Activated B cell treated with CpG ODN at 0.5 μM for 24 hours (primary cell): ENCODE results near the gene ZIC3. TPM values are rescaled to one million over a fixed set of nuclear protein-coding genes. Genes with fewer than 3 reads are reported as not detected.

ENCODE experiments used
- ATAC-seq: fragments of 200-7000 bp; cut with Tn5 transposase; one replicate; pipeline ENCODE4 v1.10.0; 2021; ENCODE audit warnings: low read depth, mild to moderate bottlenecking, moderate library complexity
- CTCF ChIA-PET: fragments of 350-600 bp; sonication (Branson Sonifier 250); formaldehyde crosslinking; loops from one replicate; lab custom pipeline; 2021; ENCODE audit warnings: antibody characterized with exemption; lab: Charles Lee
- POLR2A ChIA-PET: fragments of 350-600 bp; sonication (Branson Sonifier 250); formaldehyde crosslinking; loops from one replicate; lab custom pipeline; 2021; ENCODE audit warnings: antibody characterized with exemption; lab: Charles Lee
- DNase-seq: peaks from one replicate; pipeline ENCODE4 v3.0.0; 2022
- H3K27ac Mint-ChIP-seq: one replicate; pipeline ENCODE4 v1.8.0; 2020; ENCODE audit warnings: mixed read lengths
- H3K27me3 Mint-ChIP-seq: one replicate; pipeline ENCODE4 v1.8.0; 2021; ENCODE audit warnings: mixed read lengths
- H3K36me3 Mint-ChIP-seq: one replicate; pipeline ENCODE4 v1.8.0; 2021; ENCODE audit warnings: low read depth, mixed read lengths
- H3K4me1 Mint-ChIP-seq: one replicate; pipeline ENCODE4 v1.8.0; 2021; ENCODE audit warnings: mixed read lengths
- H3K4me3 Mint-ChIP-seq: one replicate; pipeline ENCODE4 v1.8.0; 2020; ENCODE audit warnings: mild to moderate bottlenecking, mixed read lengths
- H3K9me3 Mint-ChIP-seq: one replicate; pipeline ENCODE4 v1.8.0; 2020; ENCODE audit warnings: mixed read lengths
- intact Hi-C: fragments of 100-400 bp; cut with micrococcal nuclease; formaldehyde crosslinking; loops from one replicate; pipeline ENCODE4 v1.15.1; 2024
- total RNA-seq: library from RNA; stranded (reverse); gene quantifications from 2 replicates; pipeline ENCODE4 v1.2.3, GENCODE V29; 2022
- TF ChIP-seq, protein P1 (sequence below): fragments of 200-600 bp; IDR thresholded peaks from one replicate; pipeline ENCODE4 v1.8.0; 2022; ENCODE audit warnings: antibody characterized with exemption, mild to moderate bottlenecking

Gene ZIC3
- total RNA-seq, 1 donor from 2014 or later = not detected

DNA sequence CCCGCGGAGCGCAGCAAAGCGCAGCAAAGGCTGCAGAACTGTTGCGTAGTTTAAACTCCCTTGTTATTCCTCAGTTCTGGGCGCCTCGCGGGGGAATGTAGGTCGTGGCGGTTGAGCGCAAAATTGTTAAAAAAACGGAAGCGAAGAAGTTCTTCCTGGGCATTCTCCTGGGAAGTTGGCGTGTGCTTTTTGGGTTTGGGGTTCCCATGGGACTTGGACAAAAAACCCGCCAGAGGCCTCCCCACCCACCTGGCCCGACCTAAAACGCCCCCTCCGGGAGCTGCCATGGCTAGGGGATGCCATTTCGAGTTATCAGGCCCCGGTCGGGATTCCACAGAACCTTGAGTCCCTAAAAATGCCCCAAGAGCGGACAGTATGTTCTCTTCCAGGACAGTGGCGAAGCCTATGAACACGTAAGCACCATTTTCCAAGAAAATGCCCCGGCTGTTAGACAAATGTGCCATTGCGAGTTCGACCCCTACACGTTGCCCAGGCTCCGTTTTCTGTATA is 8.9 kb downstream of the ZIC3 start:
- ChIA-PET POLR2A (no interaction called here), CTCF (no interaction called here)
- intact Hi-C loops = no loop called here
- no peak for DNase-seq
- TF ChIP-seq, protein P1, sequence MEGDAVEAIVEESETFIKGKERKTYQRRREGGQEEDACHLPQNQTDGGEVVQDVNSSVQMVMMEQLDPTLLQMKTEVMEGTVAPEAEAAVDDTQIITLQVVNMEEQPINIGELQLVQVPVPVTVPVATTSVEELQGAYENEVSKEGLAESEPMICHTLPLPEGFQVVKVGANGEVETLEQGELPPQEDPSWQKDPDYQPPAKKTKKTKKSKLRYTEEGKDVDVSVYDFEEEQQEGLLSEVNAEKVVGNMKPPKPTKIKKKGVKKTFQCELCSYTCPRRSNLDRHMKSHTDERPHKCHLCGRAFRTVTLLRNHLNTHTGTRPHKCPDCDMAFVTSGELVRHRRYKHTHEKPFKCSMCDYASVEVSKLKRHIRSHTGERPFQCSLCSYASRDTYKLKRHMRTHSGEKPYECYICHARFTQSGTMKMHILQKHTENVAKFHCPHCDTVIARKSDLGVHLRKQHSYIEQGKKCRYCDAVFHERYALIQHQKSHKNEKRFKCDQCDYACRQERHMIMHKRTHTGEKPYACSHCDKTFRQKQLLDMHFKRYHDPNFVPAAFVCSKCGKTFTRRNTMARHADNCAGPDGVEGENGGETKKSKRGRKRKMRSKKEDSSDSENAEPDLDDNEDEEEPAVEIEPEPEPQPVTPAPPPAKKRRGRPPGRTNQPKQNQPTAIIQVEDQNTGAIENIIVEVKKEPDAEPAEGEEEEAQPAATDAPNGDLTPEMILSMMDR = no peak
- H3K4me3 Mint-ChIP-seq = no peak overlapping the region
- H3K9me3 Mint-ChIP-seq = no peaks in the 10 kb centered on the region
- no peak overlapping the region for H3K27ac Mint-ChIP-seq
- H3K27me3 Mint-ChIP-seq = peaks cover 27% of the 10 kb centered on the region
- H3K4me1 Mint-ChIP-seq = no peaks in the 10 kb centered on the region
- ATAC-seq = no peak
- H3K36me3 Mint-ChIP-seq = no peaks in the 10 kb centered on the region

DNA sequence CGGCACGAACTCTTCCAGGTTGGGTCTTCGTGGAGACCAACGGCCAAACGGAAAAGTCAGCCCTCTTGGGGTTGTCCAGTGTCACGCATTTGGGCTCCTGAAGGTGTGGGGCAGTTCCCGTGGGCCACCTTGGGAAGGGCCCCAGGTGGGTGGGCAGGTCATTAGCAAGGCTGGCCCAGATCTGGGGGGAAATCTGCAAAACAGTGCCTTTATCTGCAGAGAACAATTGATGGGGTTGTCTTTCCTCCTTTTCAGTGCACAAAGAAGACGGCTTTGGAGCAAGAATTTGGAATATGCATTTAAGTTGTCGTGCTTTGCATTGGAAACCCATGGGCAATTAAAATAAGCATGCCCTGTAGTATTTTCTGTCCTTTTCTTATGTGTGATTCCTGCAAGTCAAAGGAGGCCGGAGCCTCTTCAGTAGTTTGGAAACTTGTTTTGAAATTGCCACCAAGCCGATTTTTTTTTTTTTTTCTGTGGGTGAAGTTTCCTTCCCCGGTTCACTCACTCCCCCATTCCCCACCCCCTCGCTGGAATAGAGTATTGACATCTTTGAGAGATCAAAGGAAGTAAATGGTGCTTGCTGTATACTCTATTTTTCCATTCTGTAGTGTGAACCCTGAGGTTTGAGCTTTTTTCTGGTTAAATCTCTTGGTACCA is 9.8 kb downstream of the ZIC3 start:
- CTCF ChIA-PET = no interaction called here
- TF ChIP-seq, protein P1 = no peak
- no peak overlapping the region for H3K27ac Mint-ChIP-seq
- peaks cover 22% of the 10 kb centered on the region for H3K27me3 Mint-ChIP-seq
- H3K9me3 Mint-ChIP-seq = no peaks in the 10 kb centered on the region
- no peaks in the 10 kb centered on the region for H3K36me3 Mint-ChIP-seq
- no peaks in the 10 kb centered on the region for H3K4me1 Mint-ChIP-seq
- intact Hi-C loops = no loop called here
- DNase-seq (no peak), ATAC-seq (no peak)
- POLR2A ChIA-PET = no interaction called here
- no peak overlapping the region for H3K4me3 Mint-ChIP-seq

DNA sequence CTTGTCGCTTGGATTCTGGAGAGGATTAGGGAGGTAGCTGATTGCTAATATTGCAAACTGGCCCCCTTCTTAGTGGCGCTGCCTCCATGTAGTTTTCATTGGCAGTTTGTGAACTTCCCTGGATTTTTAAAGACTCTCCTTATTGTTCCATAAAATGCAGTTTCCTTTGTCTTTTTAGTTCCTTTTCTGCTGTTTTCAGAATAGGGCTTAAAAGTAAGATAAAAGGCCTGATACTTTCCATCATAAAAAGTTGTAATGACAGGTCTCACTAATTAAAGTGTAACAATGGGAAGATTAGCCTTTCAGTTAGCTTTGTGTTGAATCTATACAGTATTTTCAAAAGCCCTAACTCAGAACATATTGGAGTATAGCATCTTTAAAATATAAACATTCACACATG is 21.2 kb downstream of the ZIC3 start:
- intact Hi-C loops = no loop called here
- H3K9me3 Mint-ChIP-seq = no peaks in the 10 kb centered on the region
- no peaks in the 10 kb centered on the region for H3K4me1 Mint-ChIP-seq
- peaks cover 4% of the 10 kb centered on the region for H3K27me3 Mint-ChIP-seq
- DNase-seq (no peak), ATAC-seq (no peak)
- no peak overlapping the region for H3K4me3 Mint-ChIP-seq
- TF ChIP-seq, protein P1 = no peak
- no peaks in the 10 kb centered on the region for H3K36me3 Mint-ChIP-seq
- ChIA-PET CTCF (no interaction called here), POLR2A (no interaction called here)
- H3K27ac Mint-ChIP-seq = no peak overlapping the region

DNA sequence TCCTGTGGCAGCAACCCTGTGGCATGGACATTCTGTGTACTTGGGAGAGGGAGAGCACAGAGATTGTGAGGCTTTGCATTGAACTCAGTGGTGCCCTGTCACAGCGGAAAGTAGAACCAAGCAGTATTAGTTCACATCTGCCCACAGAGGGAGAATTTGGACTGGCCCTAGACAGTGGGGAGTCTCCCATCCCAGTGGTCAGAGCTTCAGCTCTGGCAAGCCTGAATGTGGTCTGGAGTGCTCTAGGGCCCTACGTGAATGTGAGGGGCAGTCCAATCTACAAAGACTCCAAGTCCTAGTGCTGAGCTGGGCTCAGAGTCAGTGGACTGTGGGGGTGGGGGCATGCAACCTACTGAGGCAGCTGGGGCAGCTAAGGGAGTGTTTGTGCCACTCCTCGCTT is 34.8 kb downstream of the ZIC3 start:
- DNase-seq = no peak
- Mint-ChIP-seq H3K4me1 (no peaks in the 10 kb centered on the region), H3K27ac (no peak overlapping the region), H3K27me3 (no peaks in the 10 kb centered on the region), H3K9me3 (no peaks in the 10 kb centered on the region), H3K4me3 (no peak overlapping the region), H3K36me3 (no peaks in the 10 kb centered on the region)
- no peak for ATAC-seq
- intact Hi-C loops = no loop called here
- TF ChIP-seq, protein P1 = no peak
- ChIA-PET POLR2A (no interaction called here), CTCF (no interaction called here)
